GM18517 (cell line): ENCODE data around the gene PIK3R5.
A peak's percentile ranks its signal among the peaks of the same experiment; 100 is the strongest.

Experiments used
- ATAC-seq: cut with Tn5 transposase; IDR thresholded peaks from one replicate; pipeline ENCODE4 v1.9.1; 2021; ENCODE audit warnings: mild to moderate bottlenecking, moderate library complexity; ENCODE audit not compliant: unreplicated experiment

The PIK3R5 gene

GRCh38 chr17:8925141-8925540, 40.4 kb downstream of the PIK3R5 start:
- no peak for ATAC-seq

GRCh38 chr17:8924595-8924994, 40.9 kb downstream of the PIK3R5 start:
- peak; percentile 67 for ATAC-seq

- ATAC-seq = no peak
Measured at GRCh38 chr17:8923762-8924161, 41.7 kb downstream of the PIK3R5 start.

GRCh38 chr17:8922928-8923327, 42.6 kb downstream of the PIK3R5 start:
- no peak for ATAC-seq

- no peak for ATAC-seq
Measured at GRCh38 chr17:8922451-8922850, 43.1 kb downstream of the PIK3R5 start.

- no peak for ATAC-seq
Measured at GRCh38 chr17:8921147-8921546, 44.4 kb downstream of the PIK3R5 start.

GRCh38 chr17:8918807-8919465, 46.6 kb downstream of the PIK3R5 start:
- no peak for ATAC-seq

GRCh38 chr17:8916466-8916865, 49.0 kb downstream of the PIK3R5 start:
- no peak for ATAC-seq

- ATAC-seq = no peak
Measured at GRCh38 chr17:8914554-8914953, 51.0 kb downstream of the PIK3R5 start.

- ATAC-seq = no peak
Measured at GRCh38 chr17:8913879-8914278, 51.6 kb downstream of the PIK3R5 start.

- ATAC-seq = no peak
Measured at GRCh38 chr17:8913091-8913490, 52.4 kb downstream of the PIK3R5 start.

- ATAC-seq = no peak
Measured at GRCh38 chr17:8912084-8912981, 53.2 kb downstream of the PIK3R5 start.

GRCh38 chr17:8910969-8911604, 54.4 kb downstream of the PIK3R5 start:
- ATAC-seq = no peak

- no peak for ATAC-seq
Measured at GRCh38 chr17:8909586-8910270, 55.8 kb downstream of the PIK3R5 start.

- ATAC-seq = no peak
Measured at GRCh38 chr17:8905331-8905730, 60.2 kb downstream of the PIK3R5 start.

GRCh38 chr17:8904686-8905085, 60.8 kb downstream of the PIK3R5 start:
- ATAC-seq = no peak

GRCh38 chr17:8904201-8904600, 61.3 kb downstream of the PIK3R5 start:
- ATAC-seq = no peak

- no peak for ATAC-seq
Measured at GRCh38 chr17:8900626-8901585, 64.6 kb downstream of the PIK3R5 start.

- no peak for ATAC-seq
Measured at GRCh38 chr17:8900207-8900606, 65.3 kb downstream of the PIK3R5 start.

GRCh38 chr17:8898636-8899035, 66.9 kb downstream of the PIK3R5 start:
- ATAC-seq = no peak
